GM13976 (cell line): Measurements from ENCODE around the gene PARVB.

Experiments used
- DNase-seq: peaks from one replicate; pipeline ENCODE4 v3.0.0; 2012; ENCODE audit warnings: low spot score
- CTCF ChIP-seq: IDR thresholded peaks from 2 replicates; pipeline ENCODE4 v1.5.1; 2012; ENCODE audit warnings: borderline replicate concordance, mild to moderate bottlenecking; ENCODE audit not compliant: insufficient read depth; ENCODE audit errors: extremely low read depth, missing control alignments, control extremely low read depth
- in situ Hi-C: fragments of 300-500 bp; cut with MboI; formaldehyde crosslinking; loops from one replicate; pipeline ENCODE4 v1.12.0; 2022; ENCODE audit warnings: low sequenced_read_pairs, mixed read lengths, inconsistent platforms; ENCODE audit not compliant: unreplicated experiment

Gene PARVB

GRCh38 chr22:44215287-44215686 lies 191.2 kb downstream of the PARVB start:
- TF ChIP-seq CTCF: no peak
- in situ Hi-C loops: no loop called here
- DNase-seq: no peak

- in situ Hi-C loops: no loop called here
- DNase-seq: no peak
- no peak for TF ChIP-seq CTCF
These were observed 193.2 kb downstream of the PARVB start for GRCh38 chr22:44217346-44217745.

GRCh38 chr22:44218071-44218470 lies 194.0 kb downstream of the PARVB start:
- peak; percentile 20 for DNase-seq
- in situ Hi-C loops: no loop called here
- no peak for TF ChIP-seq CTCF

- no peak for DNase-seq
- no peak for TF ChIP-seq CTCF
- in situ Hi-C loops: no loop called here
These were observed 195.2 kb downstream of the PARVB start for GRCh38 chr22:44219101-44219870.

- no peak for DNase-seq
- no peak for TF ChIP-seq CTCF
- in situ Hi-C loops: no loop called here
These were observed 196.9 kb downstream of the PARVB start for GRCh38 chr22:44220727-44221680.

GRCh38 chr22:44221710-44222475 lies 197.8 kb downstream of the PARVB start:
- in situ Hi-C loops: no loop called here
- TF ChIP-seq CTCF: no peak
- no peak for DNase-seq
